Prostate gland (tissue), 2 donors: ENCODE results near the gene RNF227.

Source experiments
- POLR2A ChIP-seq: fragments of 450-650 bp; IDR thresholded peaks from one replicate; pipeline ENCODE4 v1.6.1; 2016; ENCODE audit warnings: antibody characterized with exemption, mild to moderate bottlenecking
- TF ChIP-seq, protein P1 (sequence below), 4 experiments: fragments of 200-600 bp in 2 of 4; fragments of 450-650 bp in 2 of 4; sonication (generic) in 2 of 4; IDR thresholded peaks; 1 replicate in 3 of 4; 2 replicates in 1 of 4; pipeline ENCODE4 v1.5.1; 2016 to 2019; ENCODE audit warnings: antibody characterized with exemption in 4 of 4, mild to moderate bottlenecking in 2 of 4, moderate library complexity in 2 of 4

DNA sequence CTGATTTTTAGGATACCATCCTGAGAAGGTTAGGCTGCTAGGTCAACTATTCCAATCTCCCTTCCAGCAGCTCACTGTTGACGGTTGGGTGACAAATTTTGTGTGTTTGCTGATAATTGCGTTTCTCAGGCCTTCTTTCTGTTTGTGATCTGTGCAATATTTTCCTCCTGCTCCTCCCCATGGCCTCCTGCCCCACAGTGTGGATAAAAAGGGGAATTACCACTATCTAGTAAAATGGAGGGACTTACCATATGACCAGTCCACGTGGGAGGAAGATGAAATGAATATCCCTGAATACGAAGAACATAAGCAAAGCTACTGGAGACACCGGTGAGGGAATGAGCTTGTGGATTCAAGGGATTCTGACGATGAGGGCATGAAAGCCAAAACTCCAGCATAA, 18.3 kb downstream of the RNF227 start:
- TF ChIP-seq, protein P1, sequence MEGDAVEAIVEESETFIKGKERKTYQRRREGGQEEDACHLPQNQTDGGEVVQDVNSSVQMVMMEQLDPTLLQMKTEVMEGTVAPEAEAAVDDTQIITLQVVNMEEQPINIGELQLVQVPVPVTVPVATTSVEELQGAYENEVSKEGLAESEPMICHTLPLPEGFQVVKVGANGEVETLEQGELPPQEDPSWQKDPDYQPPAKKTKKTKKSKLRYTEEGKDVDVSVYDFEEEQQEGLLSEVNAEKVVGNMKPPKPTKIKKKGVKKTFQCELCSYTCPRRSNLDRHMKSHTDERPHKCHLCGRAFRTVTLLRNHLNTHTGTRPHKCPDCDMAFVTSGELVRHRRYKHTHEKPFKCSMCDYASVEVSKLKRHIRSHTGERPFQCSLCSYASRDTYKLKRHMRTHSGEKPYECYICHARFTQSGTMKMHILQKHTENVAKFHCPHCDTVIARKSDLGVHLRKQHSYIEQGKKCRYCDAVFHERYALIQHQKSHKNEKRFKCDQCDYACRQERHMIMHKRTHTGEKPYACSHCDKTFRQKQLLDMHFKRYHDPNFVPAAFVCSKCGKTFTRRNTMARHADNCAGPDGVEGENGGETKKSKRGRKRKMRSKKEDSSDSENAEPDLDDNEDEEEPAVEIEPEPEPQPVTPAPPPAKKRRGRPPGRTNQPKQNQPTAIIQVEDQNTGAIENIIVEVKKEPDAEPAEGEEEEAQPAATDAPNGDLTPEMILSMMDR (IDR thresholded peaks at IDR 0.05), result peak in 2 of 4 experiments; percentile 55 to 56
- no peak for TF ChIP-seq POLR2A
